ENCODE measurements around the gene RAB12.

Gene RAB12

DNA sequence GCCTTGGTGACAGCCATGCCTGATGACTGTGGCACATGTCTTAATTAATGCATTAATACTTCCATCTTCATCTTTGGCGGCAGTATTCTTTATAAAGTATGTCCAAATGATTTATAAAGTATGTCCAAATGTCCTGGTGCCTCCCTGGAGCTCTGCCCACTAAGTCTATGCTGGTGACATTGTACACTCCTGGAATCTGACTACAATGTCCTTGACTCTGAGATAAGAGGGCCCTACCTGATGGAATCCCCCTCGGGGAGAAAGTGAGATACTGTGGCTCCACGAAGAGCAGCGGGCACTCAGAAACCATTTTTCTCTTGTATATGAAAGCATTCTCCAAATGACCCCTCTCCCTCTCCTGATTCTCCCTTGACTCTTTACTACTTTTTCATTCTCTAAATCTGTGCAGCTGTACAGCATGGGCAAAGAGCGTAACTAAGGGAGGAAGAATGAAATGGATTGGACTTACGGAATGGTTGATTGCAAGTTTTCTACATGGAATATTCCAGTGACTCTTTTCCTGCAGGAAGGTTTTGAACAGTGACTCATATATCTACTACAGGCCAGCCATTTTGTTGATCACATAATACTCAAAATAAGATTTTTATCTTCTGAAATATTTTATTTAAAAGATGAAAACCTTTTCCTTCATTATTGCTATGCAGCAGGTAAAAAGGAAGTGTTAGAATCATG, 17.3 kb downstream of the RAB12 start:
- peaks cover 48% of the 10 kb centered on the region for H3K36me3 ChIP-seq (ENCODE audit: control insufficient read depth, insufficient read depth, low read length)
- H3K9me3 ChIP-seq (ENCODE audit: control insufficient read depth, low read length), result peaks cover 4% of the 10 kb centered on the region
- no peak overlapping the region for H3K27ac ChIP-seq (ENCODE audit: low read depth, low read length, severe bottlenecking)
- WGBS, 2 experiments (ENCODE audit: insufficient coverage in 2 of 2), result 91 to 96% methylated on average over 3 to 4 of the region's 6 CpGs
- H3K4me3 ChIP-seq (ENCODE audit: extremely low read depth, insufficient read depth, low read length, poor library complexity, severe bottlenecking), result no peak overlapping the region
- peaks cover 4% of the 10 kb centered on the region for H3K4me1 ChIP-seq (ENCODE audit: control insufficient read depth, insufficient read depth, low read length, poor library complexity, severe bottlenecking)

DNA sequence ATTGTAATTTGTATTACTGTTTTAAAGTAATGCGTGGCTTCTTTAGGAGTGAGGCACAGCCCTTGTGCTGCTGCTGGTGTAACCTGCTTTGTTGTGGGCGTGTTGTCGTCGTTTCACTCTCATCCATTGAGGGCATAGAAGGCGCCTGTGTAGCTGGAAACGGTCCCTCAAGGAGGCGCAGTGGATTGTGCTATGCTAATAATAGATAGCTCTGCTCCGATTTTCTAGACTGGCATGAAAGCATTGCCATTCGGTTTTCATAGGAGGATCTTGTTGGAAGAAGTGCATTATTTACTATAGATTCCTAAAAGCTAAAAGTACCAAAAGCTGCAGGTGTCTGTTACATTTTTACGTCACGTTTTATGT, 17.9 kb downstream of the RAB12 start:
- 85 to 86% methylated on average over 5 of the region's 11 CpGs for WGBS, 2 experiments (ENCODE audit: insufficient coverage in 2 of 2)
- H3K4me1 ChIP-seq (ENCODE audit: control insufficient read depth, insufficient read depth, low read length, poor library complexity, severe bottlenecking), result peaks cover 4% of the 10 kb centered on the region
- H3K9me3 ChIP-seq (ENCODE audit: control insufficient read depth, low read length), result peaks cover under 1% of the 10 kb centered on the region
- H3K27ac ChIP-seq (ENCODE audit: low read depth, low read length, severe bottlenecking), result no peak overlapping the region
- peaks cover 48% of the 10 kb centered on the region for H3K36me3 ChIP-seq (ENCODE audit: control insufficient read depth, insufficient read depth, low read length)
- no peak overlapping the region for H3K4me3 ChIP-seq (ENCODE audit: extremely low read depth, insufficient read depth, low read length, poor library complexity, severe bottlenecking)

DNA sequence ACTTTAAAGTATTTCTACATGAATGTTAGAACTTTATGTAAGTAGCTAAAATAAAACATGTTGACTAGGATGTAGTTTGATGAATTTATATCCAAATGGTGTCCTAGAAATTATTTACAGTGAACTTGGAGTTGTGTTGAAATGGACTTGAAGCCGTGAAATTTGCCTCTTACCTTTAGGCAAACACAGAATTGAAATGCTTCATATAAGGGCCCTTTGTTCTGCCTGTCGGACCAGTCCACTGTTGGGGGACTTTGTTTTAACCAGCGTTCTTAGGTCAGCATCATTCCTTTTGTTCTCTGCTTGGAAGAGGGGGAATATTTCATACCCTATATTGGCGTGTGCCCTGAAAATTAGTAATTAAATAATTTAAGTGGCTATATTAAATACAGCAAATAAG, 18.3 kb downstream of the RAB12 start:
- H3K4me3 ChIP-seq (ENCODE audit: extremely low read depth, insufficient read depth, low read length, poor library complexity, severe bottlenecking), result no peak overlapping the region
- WGBS, 2 experiments (ENCODE audit: insufficient coverage in 2 of 2), result 83 to 100% methylated on average over 1 of the region's 4 CpGs
- H3K36me3 ChIP-seq (ENCODE audit: control insufficient read depth, insufficient read depth, low read length), result peaks cover 52% of the 10 kb centered on the region
- H3K4me1 ChIP-seq (ENCODE audit: control insufficient read depth, insufficient read depth, low read length, poor library complexity, severe bottlenecking), result peaks cover 4% of the 10 kb centered on the region
- H3K9me3 ChIP-seq (ENCODE audit: control insufficient read depth, low read length), result no peaks in the 10 kb centered on the region
- H3K27ac ChIP-seq (ENCODE audit: low read depth, low read length, severe bottlenecking), result no peak overlapping the region

DNA sequence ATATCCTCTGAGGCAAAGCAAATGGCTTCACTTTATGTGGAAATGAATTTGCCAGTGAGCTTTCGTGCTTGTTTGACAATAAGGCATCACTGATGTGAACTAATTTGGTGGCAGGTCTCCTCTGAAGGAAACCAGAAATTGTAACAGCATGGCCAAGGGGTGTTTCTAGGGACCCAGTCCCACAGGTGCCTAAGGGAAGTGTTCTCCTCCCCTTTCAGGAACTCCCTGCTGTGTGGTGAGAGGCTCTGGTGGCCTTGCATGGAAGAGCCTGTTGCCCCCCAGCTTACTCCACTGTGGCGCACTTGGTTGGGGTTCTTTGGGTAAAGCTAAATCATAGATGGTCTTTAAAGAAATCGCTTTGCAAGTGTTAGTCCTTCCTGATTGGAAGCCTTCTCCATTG, 20.4 kb downstream of the RAB12 start:
- no peak overlapping the region for H3K27ac ChIP-seq (ENCODE audit: low read depth, low read length, severe bottlenecking)
- H3K4me3 ChIP-seq (ENCODE audit: extremely low read depth, insufficient read depth, low read length, poor library complexity, severe bottlenecking), result no peak overlapping the region
- H3K36me3 ChIP-seq (ENCODE audit: control insufficient read depth, insufficient read depth, low read length), result peaks cover 71% of the 10 kb centered on the region
- WGBS, 2 experiments (ENCODE audit: insufficient coverage in 2 of 2), result 86 to 90% methylated on average over 2 of the region's 3 CpGs
- peaks cover 4% of the 10 kb centered on the region for H3K4me1 ChIP-seq (ENCODE audit: control insufficient read depth, insufficient read depth, low read length, poor library complexity, severe bottlenecking)
- H3K9me3 ChIP-seq (ENCODE audit: control insufficient read depth, low read length), result no peaks in the 10 kb centered on the region

DNA sequence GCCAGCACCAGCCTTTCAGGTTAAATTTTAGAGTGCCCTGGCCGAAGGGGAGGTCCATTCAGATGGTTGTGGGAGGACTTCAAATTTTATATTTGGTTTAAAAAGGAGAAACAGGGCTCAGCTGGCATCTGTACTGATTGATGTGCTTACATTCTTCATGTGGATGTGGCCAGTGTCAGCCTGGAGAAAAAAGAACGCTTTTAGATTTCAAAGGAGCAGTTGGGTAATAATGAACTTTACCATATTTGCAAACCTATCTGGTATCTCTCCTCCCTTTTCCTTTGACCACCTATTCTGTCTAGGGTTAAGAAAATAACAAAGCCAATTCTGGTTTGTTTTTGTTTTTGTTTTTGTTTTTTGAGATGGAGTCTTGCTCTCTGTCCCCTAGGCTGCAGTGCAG, 21.3 kb downstream of the RAB12 start:
- WGBS, 2 experiments (ENCODE audit: insufficient coverage in 2 of 2), result 90 to 100% methylated on average over 1 of the region's 2 CpGs
- peaks cover 77% of the 10 kb centered on the region for H3K36me3 ChIP-seq (ENCODE audit: control insufficient read depth, insufficient read depth, low read length)
- H3K9me3 ChIP-seq (ENCODE audit: control insufficient read depth, low read length), result no peaks in the 10 kb centered on the region
- H3K4me1 ChIP-seq (ENCODE audit: control insufficient read depth, insufficient read depth, low read length, poor library complexity, severe bottlenecking), result peaks cover 4% of the 10 kb centered on the region
- no peak overlapping the region for H3K27ac ChIP-seq (ENCODE audit: low read depth, low read length, severe bottlenecking)
- no peak overlapping the region for H3K4me3 ChIP-seq (ENCODE audit: extremely low read depth, insufficient read depth, low read length, poor library complexity, severe bottlenecking)

DNA sequence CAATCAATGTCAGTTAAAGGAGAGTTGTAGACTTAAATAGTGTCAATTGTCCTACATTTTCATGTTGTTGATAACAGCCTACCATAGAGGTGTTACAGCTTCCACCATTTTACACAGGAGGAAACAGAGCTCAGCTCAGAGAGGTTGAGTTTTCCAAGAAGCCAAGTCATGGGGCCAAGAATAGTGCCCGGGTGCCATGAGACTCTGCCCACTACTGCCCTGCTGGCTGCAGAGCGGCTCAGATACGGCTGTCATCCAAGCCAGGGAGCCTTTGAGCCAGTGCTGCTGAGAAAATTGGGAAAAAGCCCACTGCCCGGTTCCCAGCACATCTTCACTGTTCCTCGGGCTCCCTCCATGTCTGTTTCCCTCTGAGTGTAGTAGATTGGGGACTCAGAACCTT, 22.0 kb downstream of the RAB12 start:
- peaks cover 75% of the 10 kb centered on the region for H3K36me3 ChIP-seq (ENCODE audit: control insufficient read depth, insufficient read depth, low read length)
- WGBS, 2 experiments (ENCODE audit: insufficient coverage in 2 of 2), result 93 to 100% methylated on average over 3 to 5 of the region's 5 CpGs

DNA sequence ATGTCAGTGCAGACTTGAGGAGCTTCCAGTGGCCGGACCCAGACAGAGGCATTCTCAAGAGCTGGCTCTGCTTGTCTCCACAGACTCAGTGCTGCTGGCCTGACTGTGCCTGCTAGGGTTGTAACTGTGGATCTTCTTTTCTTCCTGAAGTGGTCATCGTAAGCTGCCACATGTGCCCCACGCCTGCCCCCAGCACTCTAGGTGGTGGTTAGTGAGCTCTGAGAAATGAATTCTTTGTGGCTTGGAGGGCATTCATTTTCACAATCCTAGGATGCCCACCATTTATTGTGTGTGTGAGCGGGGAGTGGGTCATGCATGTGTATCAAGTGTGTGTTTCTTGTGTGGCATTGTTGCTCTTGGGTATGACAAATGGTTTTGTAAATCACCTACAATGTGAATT, 23.1 kb downstream of the RAB12 start:
- peaks cover 78% of the 10 kb centered on the region for H3K36me3 ChIP-seq (ENCODE audit: control insufficient read depth, insufficient read depth, low read length)
- H3K4me3 ChIP-seq (ENCODE audit: extremely low read depth, insufficient read depth, low read length, poor library complexity, severe bottlenecking), result no peak overlapping the region
- no peak overlapping the region for H3K27ac ChIP-seq (ENCODE audit: low read depth, low read length, severe bottlenecking)
- no peaks in the 10 kb centered on the region for H3K4me1 ChIP-seq (ENCODE audit: control insufficient read depth, insufficient read depth, low read length, poor library complexity, severe bottlenecking)
- WGBS, 2 experiments (ENCODE audit: insufficient coverage in 2 of 2), result 87 to 100% methylated on average over 1 to 3 of the region's 4 CpGs
- H3K9me3 ChIP-seq (ENCODE audit: control insufficient read depth, low read length), result no peaks in the 10 kb centered on the region

More for the DNA sequence above, 22.0 kb downstream of the RAB12 start:
- H3K4me3 ChIP-seq (ENCODE audit: extremely low read depth, insufficient read depth, low read length, poor library complexity, severe bottlenecking), result no peak overlapping the region
- H3K27ac ChIP-seq (ENCODE audit: low read depth, low read length, severe bottlenecking), result no peak overlapping the region
- peaks cover 4% of the 10 kb centered on the region for H3K4me1 ChIP-seq (ENCODE audit: control insufficient read depth, insufficient read depth, low read length, poor library complexity, severe bottlenecking)
- no peaks in the 10 kb centered on the region for H3K9me3 ChIP-seq (ENCODE audit: control insufficient read depth, low read length)

DNA sequence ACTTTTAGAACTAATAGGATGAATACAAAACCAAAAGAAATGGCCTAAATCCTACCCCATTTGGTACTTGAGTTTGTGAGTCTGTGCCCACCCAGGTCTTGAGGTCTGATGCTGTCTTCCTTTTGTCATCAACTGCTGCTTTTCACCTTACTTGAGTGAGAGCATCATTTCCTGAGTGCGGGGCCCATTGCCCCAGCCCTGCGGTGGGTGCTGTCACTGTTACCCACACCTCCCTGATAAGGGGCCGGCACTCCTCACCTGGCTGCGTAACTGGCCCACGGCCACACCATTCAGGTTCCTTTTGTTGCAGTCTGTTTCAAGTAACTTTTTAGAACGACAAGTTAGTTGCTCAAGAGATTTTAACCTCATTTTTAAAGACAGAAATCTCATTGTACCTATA, 25.3 kb downstream of the RAB12 start:
- H3K27ac ChIP-seq (ENCODE audit: low read depth, low read length, severe bottlenecking), result no peak overlapping the region
- H3K4me1 ChIP-seq (ENCODE audit: control insufficient read depth, insufficient read depth, low read length, poor library complexity, severe bottlenecking), result no peaks in the 10 kb centered on the region
- no peaks in the 10 kb centered on the region for H3K9me3 ChIP-seq (ENCODE audit: control insufficient read depth, low read length)
- 93% methylated on average over 5 of the region's 6 CpGs for WGBS, 2 experiments (ENCODE audit: insufficient coverage in 2 of 2)
- H3K36me3 ChIP-seq (ENCODE audit: control insufficient read depth, insufficient read depth, low read length), result peaks cover 85% of the 10 kb centered on the region
- H3K4me3 ChIP-seq (ENCODE audit: extremely low read depth, insufficient read depth, low read length, poor library complexity, severe bottlenecking), result no peak overlapping the region

DNA sequence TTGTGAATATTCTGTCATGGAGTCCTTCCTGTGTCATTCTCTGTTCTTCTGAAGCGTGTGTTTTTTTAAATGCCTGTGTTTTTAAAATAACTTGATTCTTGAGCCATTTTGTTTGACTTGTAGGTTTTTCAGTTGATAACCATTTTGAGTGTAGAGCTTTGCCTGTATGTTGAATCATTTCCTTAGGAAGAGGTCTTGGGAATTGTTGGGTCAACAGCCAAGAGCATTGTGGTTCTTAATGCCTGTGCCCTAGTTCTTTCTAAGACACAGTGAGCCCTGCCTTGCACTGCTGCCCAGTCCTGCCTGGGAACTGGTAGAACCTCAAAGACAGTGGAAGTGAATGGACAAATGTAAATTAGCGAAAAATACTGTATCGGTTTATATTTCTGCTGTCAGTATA, 25.9 kb downstream of the RAB12 start:
- Histone ChIP-seq H3K36me3 (ENCODE audit: control insufficient read depth, insufficient read depth, low read length) (peaks cover 85% of the 10 kb centered on the region), H3K27ac (ENCODE audit: low read depth, low read length, severe bottlenecking) (no peak overlapping the region)
- 90 to 100% methylated on average over 3 of the region's 3 CpGs for WGBS, 2 experiments (ENCODE audit: insufficient coverage in 2 of 2)

DNA sequence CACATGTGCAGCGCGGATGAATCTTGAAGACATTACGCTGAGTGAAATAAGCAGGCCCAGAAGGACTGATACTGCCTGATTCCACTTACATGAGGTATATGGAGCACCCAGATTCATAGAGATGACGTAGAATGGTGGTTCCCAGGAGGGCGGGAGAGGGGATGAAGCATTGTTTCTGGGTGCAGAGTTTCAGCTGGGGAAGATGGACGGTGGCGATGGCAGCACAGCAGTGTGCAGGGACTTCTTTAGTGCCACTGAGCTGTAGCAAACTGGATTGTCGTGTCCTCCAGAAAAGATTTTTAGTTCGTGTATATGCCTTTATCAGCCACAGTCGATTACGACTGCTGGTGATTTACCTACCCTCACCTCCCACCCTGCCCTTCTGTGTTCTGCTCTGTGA, 30.5 kb downstream of the RAB12 start:
- peaks cover 50% of the 10 kb centered on the region for H3K36me3 ChIP-seq (ENCODE audit: control insufficient read depth, insufficient read depth, low read length)
- H3K27ac ChIP-seq (ENCODE audit: low read depth, low read length, severe bottlenecking), result no peak overlapping the region
- WGBS, 2 experiments (ENCODE audit: insufficient coverage in 2 of 2), result 95 to 96% methylated on average over 11 of the region's 11 CpGs
- H3K9me3 ChIP-seq (ENCODE audit: control insufficient read depth, low read length), result no peaks in the 10 kb centered on the region
- no peak overlapping the region for H3K4me3 ChIP-seq (ENCODE audit: extremely low read depth, insufficient read depth, low read length, poor library complexity, severe bottlenecking)
- H3K4me1 ChIP-seq (ENCODE audit: control insufficient read depth, insufficient read depth, low read length, poor library complexity, severe bottlenecking), result no peaks in the 10 kb centered on the region

More for the DNA sequence above, 25.9 kb downstream of the RAB12 start:
- Histone ChIP-seq H3K4me3 (ENCODE audit: extremely low read depth, insufficient read depth, low read length, poor library complexity, severe bottlenecking) (no peak overlapping the region), H3K4me1 (ENCODE audit: control insufficient read depth, insufficient read depth, low read length, poor library complexity, severe bottlenecking) (no peaks in the 10 kb centered on the region), H3K9me3 (ENCODE audit: control insufficient read depth, low read length) (no peaks in the 10 kb centered on the region)

DNA sequence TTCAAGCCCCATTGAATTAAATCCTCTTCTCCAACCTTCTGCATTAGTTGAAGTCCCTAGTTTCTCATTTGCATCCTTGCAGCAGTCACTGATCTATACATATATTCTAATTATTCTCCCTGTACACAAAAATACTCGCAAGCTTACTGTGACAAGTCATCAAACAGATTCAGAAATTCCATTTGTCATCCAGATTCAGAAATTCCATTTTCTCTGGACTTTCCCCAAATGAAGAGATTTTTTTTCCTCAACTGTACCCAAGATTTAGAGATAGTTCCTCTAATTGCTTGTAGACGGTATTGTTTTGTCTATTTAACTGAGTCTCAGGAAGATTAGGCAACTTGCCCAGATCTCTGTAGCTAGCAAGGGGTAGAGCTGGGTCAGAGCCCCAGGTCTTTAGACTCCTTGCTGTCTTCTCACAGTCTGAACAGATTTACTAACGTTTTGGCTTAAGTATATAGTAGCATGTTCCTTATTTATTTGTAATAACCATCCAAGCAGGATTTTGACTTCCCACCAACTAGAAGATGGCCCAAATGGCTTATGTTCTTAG, 34.2 kb downstream of the RAB12 start:
- no peaks in the 10 kb centered on the region for H3K9me3 ChIP-seq (ENCODE audit: control insufficient read depth, low read length)
- peaks cover 25% of the 10 kb centered on the region for H3K36me3 ChIP-seq (ENCODE audit: control insufficient read depth, insufficient read depth, low read length)
- H3K4me1 ChIP-seq (ENCODE audit: control insufficient read depth, insufficient read depth, low read length, poor library complexity, severe bottlenecking), result no peaks in the 10 kb centered on the region
- no peak overlapping the region for H3K4me3 ChIP-seq (ENCODE audit: extremely low read depth, insufficient read depth, low read length, poor library complexity, severe bottlenecking)
- WGBS, 2 experiments (ENCODE audit: insufficient coverage in 2 of 2), result 89 to 92% methylated on average over 1 to 2 of the region's 3 CpGs
- no peak overlapping the region for H3K27ac ChIP-seq (ENCODE audit: low read depth, low read length, severe bottlenecking)

Measured in mesodermal cell (in vitro differentiated cells).